Fibroblast of villous mesenchyme (primary cell): ENCODE data around the gene PHKG2. TPM values are rescaled to one million over a fixed set of nuclear protein-coding genes. Genes with fewer than 3 reads are reported as not detected.

Experiments
- DNase-seq: peaks from one replicate; pipeline ENCODE4 v3.0.0-alpha.2; 2010; ENCODE audit warnings: low read depth
- H3K4me3 ChIP-seq: 2 replicates; pipeline ENCODE4 v1.5.1; 2011; ENCODE audit warnings: low read depth, mild to moderate bottlenecking, low read length
- total RNA-seq: library from RNA; depleted of rRNA; stranded (reverse); fragments of >200 nt; gene quantifications from 2 replicates; pipeline ENCODE4 v1.2.3, GENCODE V29; 2012
- TF ChIP-seq, protein P1 (sequence below): IDR thresholded peaks from 2 replicates; pipeline ENCODE4 v1.5.1; 2012; ENCODE audit warnings: low read depth, mild to moderate bottlenecking, low read length; ENCODE audit not compliant: insufficient read depth

Gene PHKG2
- total RNA-seq, 1 donor, result 26.3 TPM

DNA sequence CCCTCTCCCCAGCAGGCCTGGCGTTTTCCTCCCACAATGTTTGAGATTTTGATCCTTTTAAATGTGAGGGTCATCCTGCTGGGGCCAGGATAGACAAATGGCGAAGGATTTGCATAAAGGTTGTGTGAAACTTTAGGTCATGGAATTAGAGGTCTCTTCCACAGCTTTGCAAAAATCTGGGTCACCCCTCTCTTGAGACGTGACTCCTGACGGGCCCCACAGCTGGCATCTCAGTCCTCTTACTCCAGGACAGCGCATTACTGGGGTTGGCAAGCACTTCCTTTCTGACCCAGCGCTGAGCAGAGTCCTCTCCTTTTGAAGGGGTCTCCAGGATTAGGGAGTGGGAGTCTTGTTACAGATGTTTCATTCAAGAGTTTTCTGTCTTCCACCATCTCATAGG is 31.4 kb downstream of the PHKG2 start:
- no peak for DNase-seq
- no peak overlapping the region for H3K4me3 ChIP-seq
- TF ChIP-seq, protein P1, sequence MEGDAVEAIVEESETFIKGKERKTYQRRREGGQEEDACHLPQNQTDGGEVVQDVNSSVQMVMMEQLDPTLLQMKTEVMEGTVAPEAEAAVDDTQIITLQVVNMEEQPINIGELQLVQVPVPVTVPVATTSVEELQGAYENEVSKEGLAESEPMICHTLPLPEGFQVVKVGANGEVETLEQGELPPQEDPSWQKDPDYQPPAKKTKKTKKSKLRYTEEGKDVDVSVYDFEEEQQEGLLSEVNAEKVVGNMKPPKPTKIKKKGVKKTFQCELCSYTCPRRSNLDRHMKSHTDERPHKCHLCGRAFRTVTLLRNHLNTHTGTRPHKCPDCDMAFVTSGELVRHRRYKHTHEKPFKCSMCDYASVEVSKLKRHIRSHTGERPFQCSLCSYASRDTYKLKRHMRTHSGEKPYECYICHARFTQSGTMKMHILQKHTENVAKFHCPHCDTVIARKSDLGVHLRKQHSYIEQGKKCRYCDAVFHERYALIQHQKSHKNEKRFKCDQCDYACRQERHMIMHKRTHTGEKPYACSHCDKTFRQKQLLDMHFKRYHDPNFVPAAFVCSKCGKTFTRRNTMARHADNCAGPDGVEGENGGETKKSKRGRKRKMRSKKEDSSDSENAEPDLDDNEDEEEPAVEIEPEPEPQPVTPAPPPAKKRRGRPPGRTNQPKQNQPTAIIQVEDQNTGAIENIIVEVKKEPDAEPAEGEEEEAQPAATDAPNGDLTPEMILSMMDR, result no peak

DNA sequence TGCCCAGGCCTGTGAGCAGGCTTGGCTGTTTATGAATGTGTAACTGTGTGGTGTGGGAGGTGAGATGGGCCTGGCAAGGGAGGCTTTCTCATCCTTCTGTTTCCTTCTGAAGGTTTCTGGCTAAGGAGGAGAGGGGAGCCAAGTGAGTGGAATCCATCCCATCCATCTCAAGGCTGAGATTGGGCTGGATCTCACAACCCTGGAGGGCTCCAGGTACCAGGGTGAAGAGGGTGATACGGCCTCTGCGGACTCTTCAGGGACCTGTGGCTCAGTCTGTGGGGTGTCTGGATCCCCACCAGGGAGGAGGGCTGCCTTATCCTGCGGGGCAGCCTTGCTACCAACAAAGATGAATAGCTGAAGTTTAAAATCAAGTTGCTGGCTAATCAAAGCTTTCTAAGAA is 31.8 kb downstream of the PHKG2 start:
- no peak overlapping the region for H3K4me3 ChIP-seq
- no peak for DNase-seq
- TF ChIP-seq, protein P1, result no peak

DNA sequence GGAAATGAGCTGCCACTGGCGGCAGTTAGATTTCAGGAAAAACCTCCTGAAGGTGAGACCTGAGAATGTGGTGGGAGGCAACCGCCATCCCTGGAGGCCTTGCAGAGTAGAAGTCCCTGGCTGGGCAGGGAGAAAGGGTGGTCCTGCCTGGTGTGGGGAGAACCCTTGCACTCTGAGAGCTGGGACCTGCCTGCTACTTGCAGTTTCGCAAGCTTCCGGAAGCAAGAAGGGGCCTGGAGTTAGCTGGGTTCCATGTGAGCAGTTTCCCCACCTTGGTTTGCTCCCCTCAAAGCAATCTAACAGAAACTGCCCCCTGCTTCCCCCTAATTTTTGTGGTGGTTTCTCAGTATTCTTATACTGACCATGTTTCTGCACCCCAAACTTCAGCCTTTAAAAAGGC is 32.3 kb downstream of the PHKG2 start:
- TF ChIP-seq, protein P1, result no peak
- no peak overlapping the region for H3K4me3 ChIP-seq
- no peak for DNase-seq

DNA sequence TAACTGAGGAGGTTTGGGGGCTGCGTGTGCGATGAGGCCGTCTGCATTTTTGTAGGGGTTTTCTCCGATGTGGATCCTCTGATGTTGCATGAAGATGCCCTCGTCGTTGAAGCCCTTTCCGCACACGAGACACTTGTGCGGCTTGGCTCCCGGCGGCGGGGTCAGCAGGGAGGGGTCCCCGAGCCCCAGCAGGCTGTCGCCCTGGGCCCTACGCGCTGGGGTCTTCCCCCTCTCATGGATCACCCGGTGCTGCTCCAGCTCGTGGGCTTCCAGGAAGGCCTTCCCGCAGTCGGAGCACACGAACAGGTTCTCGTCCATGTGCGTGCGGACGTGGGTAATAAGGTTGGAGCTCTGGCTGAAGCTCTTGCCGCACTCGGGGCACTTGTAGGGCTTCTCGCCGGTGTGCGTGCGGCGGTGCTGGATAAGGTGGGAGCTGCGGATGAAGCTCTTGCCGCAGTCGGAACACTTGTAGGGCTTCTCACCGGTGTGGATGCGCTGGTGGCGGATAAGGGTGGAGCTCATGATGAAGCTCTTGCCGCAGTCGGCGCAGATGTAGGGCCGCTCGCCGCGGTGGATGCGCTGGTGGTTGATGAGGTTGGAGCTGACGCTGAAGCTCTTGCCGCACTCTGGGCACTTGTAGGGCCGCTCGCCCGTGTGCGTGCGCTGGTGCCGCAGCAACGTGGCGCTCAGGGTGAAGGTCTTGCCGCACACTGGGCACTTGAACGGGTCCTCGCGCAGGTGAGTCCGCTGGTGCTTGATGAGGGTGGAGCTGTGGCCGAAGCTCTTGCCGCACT is 34.5 kb downstream of the PHKG2 start:
- no peak for DNase-seq
- H3K4me3 ChIP-seq, result no peak overlapping the region
- TF ChIP-seq, protein P1, result no peak

DNA sequence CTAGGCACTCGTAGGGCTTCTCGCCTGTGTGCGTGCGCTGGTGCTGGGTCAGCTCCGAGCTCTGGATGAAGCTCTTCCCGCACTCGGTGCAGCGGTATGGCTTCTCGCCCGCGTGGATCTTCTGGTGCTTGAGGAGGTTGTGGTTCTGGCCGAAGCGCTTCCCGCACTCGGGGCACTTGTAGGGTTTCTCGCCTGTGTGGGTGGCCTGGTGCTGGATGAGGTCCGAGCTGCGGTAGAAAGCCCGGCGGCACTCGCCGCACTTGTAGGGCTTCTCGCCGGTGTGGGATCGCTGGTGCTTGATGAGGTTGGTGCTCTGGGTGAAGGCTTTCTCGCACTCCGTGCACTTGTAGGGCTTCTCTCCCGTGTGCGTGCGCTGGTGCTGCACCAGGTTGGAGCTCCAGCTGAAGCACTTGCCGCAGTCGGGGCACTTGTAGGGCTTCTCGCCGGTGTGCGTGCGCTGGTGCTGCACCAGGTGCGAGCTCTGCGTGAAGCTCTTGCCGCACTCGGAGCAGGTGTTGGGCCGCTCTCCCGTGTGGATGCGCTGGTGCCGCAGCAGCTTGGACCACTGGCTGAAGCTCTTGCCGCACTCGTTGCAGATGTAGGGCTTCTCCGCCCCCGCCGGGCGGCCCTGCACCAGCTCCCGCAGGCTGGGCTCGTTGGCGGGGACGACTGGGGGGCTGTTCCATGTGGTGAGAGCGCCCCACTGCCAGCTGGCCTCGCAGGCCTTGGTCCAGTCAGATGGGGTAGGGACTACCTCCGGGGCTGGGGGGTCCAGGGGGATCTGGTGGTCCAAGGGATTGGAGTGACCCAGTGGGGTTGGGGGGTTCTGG is 35.3 kb downstream of the PHKG2 start:
- DNase-seq, result no peak
- TF ChIP-seq, protein P1, result no peak

DNA sequence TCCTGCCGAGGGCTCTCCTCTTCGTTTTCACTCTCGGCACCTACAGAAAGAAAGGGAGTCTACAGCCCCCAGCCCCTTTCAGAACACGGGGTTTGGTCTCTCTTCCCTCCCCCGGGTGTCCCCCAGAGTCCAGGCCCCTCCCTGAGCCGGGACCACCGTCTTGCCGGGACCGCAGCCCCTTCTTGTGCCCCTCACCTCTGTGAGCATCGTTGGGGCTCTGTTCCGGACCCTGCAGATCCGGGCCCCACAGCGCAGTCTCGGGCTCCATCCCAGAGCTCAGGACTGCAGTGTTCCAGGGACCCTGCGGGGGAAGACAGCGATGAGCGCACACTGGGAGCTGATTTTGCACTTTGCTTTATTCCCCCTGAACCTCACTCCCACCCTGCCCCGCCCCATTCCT is 36.0 kb downstream of the PHKG2 start:
- DNase-seq, result no peak
- TF ChIP-seq, protein P1, result no peak
- no peak overlapping the region for H3K4me3 ChIP-seq

More for the DNA sequence above, 35.3 kb downstream of the PHKG2 start:
- H3K4me3 ChIP-seq, result no peak overlapping the region
